Measurements from ENCODE around the gene ACLY. TPM values are rescaled to one million over a fixed set of nuclear protein-coding genes. Genes with fewer than 3 reads are reported as not detected.

ACLY gene
- total RNA-seq, result 100 to 1,000 TPM in 3 of 4 donors, 10 to 100 TPM in 1; 91.6 to 133 (median 111) TPM

DNA sequence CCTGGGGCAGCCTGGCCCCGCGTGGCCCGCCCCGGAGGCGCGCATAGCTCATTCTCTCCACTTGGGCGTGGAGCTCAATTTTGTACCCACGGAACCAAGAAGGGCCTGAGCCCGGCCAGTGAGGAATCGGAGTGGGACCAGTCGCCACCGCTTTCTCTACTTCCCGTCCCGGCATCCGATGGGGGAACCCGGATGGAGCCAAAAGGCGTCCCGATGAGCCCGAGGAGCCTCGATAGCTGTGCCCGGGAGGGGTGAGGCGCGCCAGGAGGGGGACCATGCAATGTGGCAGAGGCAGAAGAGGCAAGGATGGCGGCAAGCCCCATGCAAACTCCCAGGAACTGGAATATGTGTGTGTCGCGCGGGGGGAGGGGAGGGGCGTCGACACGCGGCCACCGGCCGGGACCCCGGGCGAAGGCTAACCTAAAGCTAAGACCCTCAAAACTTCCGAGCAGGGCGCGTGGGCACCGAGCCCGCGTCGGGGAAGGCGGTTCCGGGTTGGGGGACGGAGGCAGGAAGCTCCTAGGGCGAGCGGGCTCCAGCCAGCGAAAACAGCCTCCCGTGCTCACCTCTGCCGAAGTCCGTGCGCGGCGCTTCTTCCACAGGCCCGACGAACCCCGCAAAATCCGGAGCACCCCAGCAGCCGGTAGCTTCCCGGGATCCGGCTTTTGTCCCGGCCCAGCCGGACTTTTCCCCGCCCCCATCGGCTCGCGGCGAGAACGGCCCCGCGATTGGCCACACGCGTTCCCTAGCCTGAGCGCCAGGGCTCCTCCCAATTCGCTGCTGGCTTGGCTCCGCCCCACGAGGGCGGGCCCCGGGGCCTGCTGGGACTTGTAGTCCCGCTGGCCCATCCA is at the start of gene ACLY:
ACLY (minus strand) TSS at position 638 of the 851 bp plus-strand sequence. CDS start 5,078 bp downstream, outside the sequence.
- DNase-seq (ENCODE audit: low spot score), result peak; percentile 82
- TF ChIP-seq, protein P1, sequence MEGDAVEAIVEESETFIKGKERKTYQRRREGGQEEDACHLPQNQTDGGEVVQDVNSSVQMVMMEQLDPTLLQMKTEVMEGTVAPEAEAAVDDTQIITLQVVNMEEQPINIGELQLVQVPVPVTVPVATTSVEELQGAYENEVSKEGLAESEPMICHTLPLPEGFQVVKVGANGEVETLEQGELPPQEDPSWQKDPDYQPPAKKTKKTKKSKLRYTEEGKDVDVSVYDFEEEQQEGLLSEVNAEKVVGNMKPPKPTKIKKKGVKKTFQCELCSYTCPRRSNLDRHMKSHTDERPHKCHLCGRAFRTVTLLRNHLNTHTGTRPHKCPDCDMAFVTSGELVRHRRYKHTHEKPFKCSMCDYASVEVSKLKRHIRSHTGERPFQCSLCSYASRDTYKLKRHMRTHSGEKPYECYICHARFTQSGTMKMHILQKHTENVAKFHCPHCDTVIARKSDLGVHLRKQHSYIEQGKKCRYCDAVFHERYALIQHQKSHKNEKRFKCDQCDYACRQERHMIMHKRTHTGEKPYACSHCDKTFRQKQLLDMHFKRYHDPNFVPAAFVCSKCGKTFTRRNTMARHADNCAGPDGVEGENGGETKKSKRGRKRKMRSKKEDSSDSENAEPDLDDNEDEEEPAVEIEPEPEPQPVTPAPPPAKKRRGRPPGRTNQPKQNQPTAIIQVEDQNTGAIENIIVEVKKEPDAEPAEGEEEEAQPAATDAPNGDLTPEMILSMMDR (IDR thresholded peaks at IDR 0.05), result no peak
- peak; percentile 95 for ATAC-seq (ENCODE audit: low FRiP score)

DNA sequence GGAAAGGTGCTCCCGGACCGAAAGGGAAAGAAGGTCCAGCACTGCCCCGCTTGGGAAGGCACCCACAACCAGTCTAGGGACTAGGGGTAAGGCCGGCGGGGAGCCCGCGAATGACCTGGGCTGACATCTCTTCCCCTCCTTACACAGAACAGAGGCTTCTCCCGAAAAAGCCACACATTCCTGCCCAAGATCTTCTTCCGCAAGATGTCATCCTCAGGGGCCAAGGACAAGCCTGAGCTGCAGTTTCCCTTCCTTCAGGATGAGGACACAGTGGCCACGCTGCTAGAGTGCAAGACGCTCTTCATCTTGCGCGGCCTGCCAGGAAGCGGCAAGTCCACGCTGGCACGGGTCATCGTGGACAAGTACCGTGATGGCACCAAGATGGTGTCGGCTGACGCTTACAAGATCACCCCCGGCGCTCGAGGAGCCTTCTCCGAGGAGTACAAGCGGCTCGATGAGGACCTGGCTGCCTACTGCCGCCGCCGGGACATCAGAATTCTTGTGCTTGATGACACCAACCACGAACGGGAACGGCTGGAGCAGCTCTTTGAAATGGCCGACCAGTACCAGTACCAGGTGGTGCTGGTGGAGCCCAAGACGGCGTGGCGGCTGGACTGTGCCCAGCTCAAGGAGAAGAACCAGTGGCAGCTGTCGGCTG is 49.3 kb upstream of the ACLY start:
- ATAC-seq (ENCODE audit: low FRiP score), result no peak
- no peak for DNase-seq (ENCODE audit: low spot score)

DNA sequence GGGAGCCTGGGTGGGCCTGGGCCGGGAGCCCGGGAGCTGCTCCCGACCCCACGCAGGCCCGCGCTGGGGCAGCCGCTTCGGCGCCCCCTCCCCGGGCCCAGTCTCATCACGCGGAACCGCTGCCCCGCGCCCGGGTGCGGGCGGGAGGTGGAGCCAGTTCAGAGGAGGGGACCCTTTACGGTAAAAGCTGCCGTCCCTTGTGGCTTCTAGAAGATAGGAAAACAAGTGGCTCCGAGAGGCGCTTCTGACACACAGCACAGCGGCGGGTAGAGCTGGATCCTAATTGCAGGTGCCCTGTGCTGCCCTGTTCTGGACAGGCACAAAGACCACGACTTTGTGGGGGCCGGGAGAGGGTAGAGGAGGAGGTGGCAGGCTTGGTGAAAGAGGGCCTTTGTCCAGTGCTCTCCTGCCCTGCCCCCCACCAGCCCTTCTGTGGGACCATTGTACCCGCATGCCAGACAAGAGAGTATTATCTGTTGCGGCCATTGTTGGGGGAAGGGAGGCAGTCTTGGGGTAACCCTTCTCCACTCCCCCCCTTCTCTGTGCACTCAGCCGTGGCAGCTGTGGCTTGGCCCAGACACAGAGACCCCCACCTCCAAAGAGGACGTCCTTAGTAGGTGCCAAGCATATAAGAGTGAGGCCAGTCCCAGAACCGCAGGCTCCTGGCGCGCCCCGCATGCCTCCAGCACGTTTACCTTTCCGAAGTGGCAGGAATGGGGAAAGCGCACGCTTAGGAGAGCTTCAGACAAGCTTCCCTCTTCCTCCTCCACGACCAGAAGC is 48.6 kb upstream of the ACLY start:
- ATAC-seq (ENCODE audit: low FRiP score) (peak; percentile 15), DNase-seq (ENCODE audit: low spot score) (no peak)

More for the DNA sequence above, 49.3 kb upstream of the ACLY start:
- TF ChIP-seq, protein P1 (IDR thresholded peaks at IDR 0.05), result no peak

DNA sequence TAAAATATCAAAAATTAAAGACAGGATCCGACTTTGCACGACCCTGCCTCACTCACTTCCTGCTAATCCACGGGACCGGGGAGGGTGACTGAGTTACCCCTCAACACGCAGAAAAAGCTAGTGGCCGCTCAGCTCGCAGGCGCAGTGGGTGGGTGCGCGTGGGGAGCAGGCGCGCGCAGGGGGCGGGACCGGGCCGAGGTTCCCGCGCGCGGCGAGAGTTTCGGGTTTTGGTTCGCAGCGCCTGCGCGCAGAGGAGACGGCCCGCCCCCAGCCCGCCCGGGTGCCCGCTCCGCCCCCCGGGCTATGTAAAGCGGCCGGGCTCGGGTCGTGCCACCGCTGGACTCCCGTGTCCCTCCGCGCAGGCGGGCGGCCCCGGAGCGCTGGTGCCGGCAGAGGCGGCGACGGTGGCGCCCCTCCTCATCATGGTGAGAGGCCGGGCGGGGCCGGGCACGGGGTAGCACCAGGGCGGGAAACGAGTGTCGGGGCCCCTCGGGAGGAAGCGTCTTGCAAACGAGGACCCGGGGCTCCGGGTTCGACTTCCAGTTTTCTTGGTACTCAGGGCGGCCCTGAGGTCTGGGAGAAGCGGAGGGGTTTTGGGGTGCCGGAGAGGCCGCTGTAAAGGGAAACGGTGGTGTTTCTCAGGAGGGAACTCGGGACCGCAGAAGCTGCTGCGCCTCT is 47.9 kb upstream of the ACLY start, which contains the start of gene CNP:
CNP (plus strand) TSS at position 333 of the 678 bp plus-strand sequence; CDS start at position 423, 90 bp downstream.
- TF ChIP-seq, protein P1 (IDR thresholded peaks at IDR 0.05), result no peak
- DNase-seq (ENCODE audit: low spot score) (peak; percentile 69), ATAC-seq (ENCODE audit: low FRiP score) (peak; percentile 89)

More for the DNA sequence above, 48.6 kb upstream of the ACLY start:
- TF ChIP-seq, protein P1 (IDR thresholded peaks at IDR 0.05), result no peak

DNA sequence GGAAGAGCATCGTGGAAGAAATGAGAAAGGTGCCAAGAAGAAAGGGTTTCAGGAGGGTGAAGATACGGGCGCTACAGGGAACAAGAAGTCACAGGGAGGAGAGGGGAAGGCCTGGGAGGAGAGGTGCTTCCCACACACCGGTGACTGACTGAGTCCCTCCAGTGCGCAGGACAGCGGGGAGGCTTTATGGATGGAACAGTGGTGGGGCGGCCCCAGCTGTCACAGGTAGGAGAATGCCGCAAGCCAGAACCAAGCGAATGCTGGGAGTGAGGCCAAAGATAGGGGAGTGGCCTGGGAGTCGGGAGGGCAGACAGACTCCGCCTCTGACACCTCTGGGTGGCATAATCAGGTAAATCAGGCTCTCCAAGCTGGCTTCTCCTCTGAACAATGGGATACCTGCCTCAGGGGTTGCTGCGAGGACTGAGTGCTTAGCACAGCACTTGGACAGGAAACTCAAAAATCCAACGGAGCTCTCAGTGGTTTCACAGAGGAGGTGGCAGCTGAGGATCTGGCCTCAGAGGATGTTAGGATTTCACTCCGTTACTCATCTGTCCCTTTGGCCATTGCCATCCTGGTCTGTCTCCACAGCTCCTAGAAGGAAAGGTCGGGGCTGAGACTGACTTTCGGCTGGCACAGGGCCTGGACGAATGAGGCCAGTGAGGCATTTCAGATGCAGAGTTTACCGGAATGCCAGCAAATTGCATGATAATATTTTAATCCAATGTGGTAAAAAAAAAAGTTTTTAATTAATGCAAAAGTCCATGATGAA is 47.1 kb upstream of the ACLY start:
- TF ChIP-seq, protein P1 (IDR thresholded peaks at IDR 0.05), result no peak
- peak; percentile 59 for ATAC-seq (ENCODE audit: low FRiP score)
- DNase-seq (ENCODE audit: low spot score), result no peak
